Ishikawa (cell line): Measurements from ENCODE around the gene SEMA6D.

Experiments
- CEBPB ChIP-seq: IDR thresholded peaks from 2 replicates; pipeline ENCODE4 v1.6.1; 2012
- CREB1 ChIP-seq: IDR thresholded peaks from 2 replicates; pipeline ENCODE4 v1.6.1; 2012; ENCODE audit warnings: low read depth
- EGR1 ChIP-seq: IDR thresholded peaks from 2 replicates; pipeline ENCODE4 v1.6.1; 2012
- EP300 ChIP-seq: IDR thresholded peaks from 2 replicates; pipeline ENCODE4 v1.6.1; 2012; ENCODE audit warnings: borderline replicate concordance
- FOXM1 ChIP-seq: IDR thresholded peaks from 2 replicates; pipeline ENCODE4 v1.6.1; 2012; ENCODE audit warnings: low read depth, borderline replicate concordance
- NFIC ChIP-seq: IDR thresholded peaks from 2 replicates; pipeline ENCODE4 v1.6.1; 2012
- RAD21 ChIP-seq: IDR thresholded peaks from 2 replicates; pipeline ENCODE4 v1.6.1; 2012; ENCODE audit warnings: low read depth
- REST ChIP-seq: IDR thresholded peaks from 2 replicates; pipeline ENCODE4 v1.6.1; 2012; ENCODE audit warnings: low read depth, mild to moderate bottlenecking
- TAF1 ChIP-seq: IDR thresholded peaks from 2 replicates; pipeline ENCODE4 v1.6.1; 2012; ENCODE audit warnings: low read depth, mild to moderate bottlenecking
- TCF12 ChIP-seq: IDR thresholded peaks from 2 replicates; pipeline ENCODE4 v1.6.1; 2012; ENCODE audit warnings: low read depth
- TEAD4 ChIP-seq: IDR thresholded peaks from 2 replicates; pipeline ENCODE4 v1.6.1; 2012
- YY1 ChIP-seq: IDR thresholded peaks from 2 replicates; pipeline ENCODE4 v1.6.1; 2012; ENCODE audit warnings: low read depth
- ZBTB7A ChIP-seq: IDR thresholded peaks from 2 replicates; pipeline ENCODE4 v1.6.1; 2012; ENCODE audit warnings: low read depth
- TF ChIP-seq, protein P1 (sequence below): IDR thresholded peaks from 2 replicates; pipeline ENCODE4 v1.6.1; 2012
- TF ChIP-seq, protein P2 (sequence below): IDR thresholded peaks from 2 replicates; pipeline ENCODE4 v1.6.1; 2012

Gene SEMA6D

GRCh38 chr15:47786371-47786770 lies 69.1 kb downstream of the SEMA6D start:
- no peak for TF ChIP-seq EP300
- no peak for TF ChIP-seq NFIC
- TF ChIP-seq, protein P1, sequence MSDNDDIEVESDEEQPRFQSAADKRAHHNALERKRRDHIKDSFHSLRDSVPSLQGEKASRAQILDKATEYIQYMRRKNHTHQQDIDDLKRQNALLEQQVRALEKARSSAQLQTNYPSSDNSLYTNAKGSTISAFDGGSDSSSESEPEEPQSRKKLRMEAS, result no peak
- TF ChIP-seq CREB1, result no peak
- TF ChIP-seq RAD21, result no peak
- TF ChIP-seq, protein P2, sequence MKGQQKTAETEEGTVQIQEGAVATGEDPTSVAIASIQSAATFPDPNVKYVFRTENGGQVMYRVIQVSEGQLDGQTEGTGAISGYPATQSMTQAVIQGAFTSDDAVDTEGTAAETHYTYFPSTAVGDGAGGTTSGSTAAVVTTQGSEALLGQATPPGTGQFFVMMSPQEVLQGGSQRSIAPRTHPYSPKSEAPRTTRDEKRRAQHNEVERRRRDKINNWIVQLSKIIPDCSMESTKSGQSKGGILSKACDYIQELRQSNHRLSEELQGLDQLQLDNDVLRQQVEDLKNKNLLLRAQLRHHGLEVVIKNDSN, result no peak
- TF ChIP-seq REST, result no peak
- TF ChIP-seq FOXM1, result no peak
- no peak for TF ChIP-seq CEBPB
- no peak for TF ChIP-seq YY1
- TF ChIP-seq TEAD4, result no peak
- no peak for TF ChIP-seq ZBTB7A
- no peak for TF ChIP-seq EGR1
- no peak for TF ChIP-seq TAF1

- TF ChIP-seq, protein P1, result no peak
- TF ChIP-seq TCF12 (no peak), EP300 (no peak), CEBPB (no peak), EGR1 (no peak), CREB1 (no peak), TAF1 (no peak), FOXM1 (no peak), REST (no peak), ZBTB7A (no peak), RAD21 (no peak)
Measured at GRCh38 chr15:47787875-47788274, 70.6 kb downstream of the SEMA6D start.

DNA sequence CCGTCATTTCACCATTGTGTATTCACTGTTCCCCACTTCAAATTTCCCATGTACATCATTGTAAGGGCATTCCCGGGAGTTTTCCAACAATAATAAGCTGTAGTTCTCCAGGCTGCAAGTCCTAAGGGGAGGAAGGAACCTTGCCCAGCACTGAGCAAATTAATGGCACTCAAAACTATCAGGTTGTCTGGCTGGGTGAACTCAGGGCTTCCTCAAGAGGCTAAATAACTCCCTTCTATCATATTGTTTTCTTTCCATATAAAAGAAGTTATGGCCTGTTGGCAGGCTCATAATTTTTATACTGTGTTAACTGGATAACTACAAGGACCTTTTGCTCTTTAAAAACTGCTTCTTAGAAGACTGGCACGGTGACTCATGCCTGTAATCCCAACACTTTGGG lies 71.4 kb downstream of the SEMA6D start:
- TF ChIP-seq YY1, result no peak
- TF ChIP-seq, protein P2, result no peak
- TF ChIP-seq, protein P1, result no peak
- no peak for TF ChIP-seq FOXM1
- no peak for TF ChIP-seq EGR1
- no peak for TF ChIP-seq TEAD4
- TF ChIP-seq CREB1, result no peak
- TF ChIP-seq CEBPB, result no peak
- TF ChIP-seq EP300, result no peak
- TF ChIP-seq TCF12, result no peak
- TF ChIP-seq NFIC, result no peak
- no peak for TF ChIP-seq RAD21
- no peak for TF ChIP-seq ZBTB7A
- TF ChIP-seq REST, result no peak
- no peak for TF ChIP-seq TAF1

GRCh38 chr15:47791161-47791560 lies 73.9 kb downstream of the SEMA6D start:
- TF ChIP-seq, protein P2, result no peak
- TF ChIP-seq EGR1 (no peak), NFIC (no peak), RAD21 (no peak), TAF1 (no peak), ZBTB7A (no peak), TCF12 (no peak), CREB1 (no peak), EP300 (no peak), YY1 (no peak), REST (no peak), TEAD4 (no peak), FOXM1 (no peak)
